HG02884 (cell line): Measurements from ENCODE around the gene HECW1.

Experiments
- ATAC-seq: cut with Tn5 transposase; IDR thresholded peaks from one replicate; pipeline ENCODE4 v1.9.1; 2021; ENCODE audit warnings: mild to moderate bottlenecking, moderate library complexity; ENCODE audit not compliant: unreplicated experiment

Gene HECW1

GRCh38 chr7:43142703-43143102, 30.3 kb downstream of the HECW1 start:
- ATAC-seq = no peak

GRCh38 chr7:43143918-43144589, 31.6 kb downstream of the HECW1 start:
- ATAC-seq = no peak

- ATAC-seq = no peak
Observed at GRCh38 chr7:43148161-43148731, 35.8 kb downstream of the HECW1 start.

GRCh38 chr7:43151076-43151475, 38.6 kb downstream of the HECW1 start:
- ATAC-seq = no peak

- no peak for ATAC-seq
Observed at GRCh38 chr7:43152696-43153095, 40.2 kb downstream of the HECW1 start.

- no peak for ATAC-seq
Observed at GRCh38 chr7:43155636-43156035, 43.2 kb downstream of the HECW1 start.

- no peak for ATAC-seq
Observed at GRCh38 chr7:43163885-43164284, 51.4 kb downstream of the HECW1 start.

- peak; percentile 99 for ATAC-seq
Observed at GRCh38 chr7:43164757-43165156, 52.3 kb downstream of the HECW1 start.

- no peak for ATAC-seq
Observed at GRCh38 chr7:43166686-43167085, 54.2 kb downstream of the HECW1 start.

GRCh38 chr7:43169076-43169475, 56.6 kb downstream of the HECW1 start:
- no peak for ATAC-seq

- ATAC-seq = no peak
Observed at GRCh38 chr7:43170571-43170970, 58.1 kb downstream of the HECW1 start.

GRCh38 chr7:43175570-43176200, 63.2 kb downstream of the HECW1 start:
- ATAC-seq = no peak

- no peak for ATAC-seq
Observed at GRCh38 chr7:43179393-43179792, 66.9 kb downstream of the HECW1 start.

GRCh38 chr7:43192806-43193460, 80.5 kb downstream of the HECW1 start:
- no peak for ATAC-seq

- no peak for ATAC-seq
Observed at GRCh38 chr7:43193893-43194292, 81.4 kb downstream of the HECW1 start.

GRCh38 chr7:43195256-43195655, 82.8 kb downstream of the HECW1 start:
- ATAC-seq = no peak

GRCh38 chr7:43195768-43196167, 83.3 kb downstream of the HECW1 start:
- no peak for ATAC-seq

GRCh38 chr7:43196379-43196778, 83.9 kb downstream of the HECW1 start:
- no peak for ATAC-seq

- ATAC-seq = no peak
Observed at GRCh38 chr7:43198016-43198415, 85.6 kb downstream of the HECW1 start.

- no peak for ATAC-seq
Observed at GRCh38 chr7:43198599-43199090, 86.2 kb downstream of the HECW1 start.

- ATAC-seq = no peak
Observed at GRCh38 chr7:43199371-43200160, 87.1 kb downstream of the HECW1 start.
